GM19395 (cell line): ENCODE results near the gene UBXN6.

Source experiments
- ATAC-seq: cut with Tn5 transposase; IDR thresholded peaks from one replicate; pipeline ENCODE4 v1.9.1; 2021; ENCODE audit warnings: mild to moderate bottlenecking, moderate library complexity; ENCODE audit not compliant: unreplicated experiment

Gene UBXN6

GRCh38 chr19:4413588-4413987, 44.0 kb downstream of the UBXN6 start:
- no peak for ATAC-seq

- ATAC-seq: no peak
Observed at GRCh38 chr19:4409123-4409933, 48.3 kb downstream of the UBXN6 start.

GRCh38 chr19:4406626-4407025, 51.0 kb downstream of the UBXN6 start:
- no peak for ATAC-seq

- ATAC-seq: no peak
Observed at GRCh38 chr19:4405977-4406376, 51.6 kb downstream of the UBXN6 start.

GRCh38 chr19:4403005-4403761, 54.4 kb downstream of the UBXN6 start:
- no peak for ATAC-seq

- peak; percentile 78 for ATAC-seq
Observed at GRCh38 chr19:4402171-4403004, 55.2 kb downstream of the UBXN6 start, which contains the start of gene CHAF1A. Gene CHAF1A, plus strand, starts transcription at chr19:4402640. Its CDS starts 123 bp downstream, at chr19:4402763.

GRCh38 chr19:4401769-4402170, 55.8 kb downstream of the UBXN6 start:
- no peak for ATAC-seq

GRCh38 chr19:4400135-4400936, 57.3 kb downstream of the UBXN6 start, which contains the start of gene SH3GL1:
Gene SH3GL1, minus strand, starts transcription at chr19:4400547. Its CDS starts 179 bp downstream, at chr19:4400368.
- ATAC-seq: peak; percentile 55

GRCh38 chr19:4399812-4400134, 57.8 kb downstream of the UBXN6 start:
- ATAC-seq: no peak

GRCh38 chr19:4396949-4397783, 60.4 kb downstream of the UBXN6 start:
- ATAC-seq: no peak
